ENCODE data around the gene GPX1. TPM values are rescaled to one million over a fixed set of nuclear protein-coding genes. Genes with fewer than 3 reads are reported as not detected.
"Not testable (repeated sequence)": the region's sequence is repeated elsewhere in the genome, so short reads cannot be mapped to it uniquely, and the experiment has no call there.

The GPX1 gene
- polyA plus RNA-seq, 3 donors = 96.7 to 170 (median 148) TPM

DNA sequence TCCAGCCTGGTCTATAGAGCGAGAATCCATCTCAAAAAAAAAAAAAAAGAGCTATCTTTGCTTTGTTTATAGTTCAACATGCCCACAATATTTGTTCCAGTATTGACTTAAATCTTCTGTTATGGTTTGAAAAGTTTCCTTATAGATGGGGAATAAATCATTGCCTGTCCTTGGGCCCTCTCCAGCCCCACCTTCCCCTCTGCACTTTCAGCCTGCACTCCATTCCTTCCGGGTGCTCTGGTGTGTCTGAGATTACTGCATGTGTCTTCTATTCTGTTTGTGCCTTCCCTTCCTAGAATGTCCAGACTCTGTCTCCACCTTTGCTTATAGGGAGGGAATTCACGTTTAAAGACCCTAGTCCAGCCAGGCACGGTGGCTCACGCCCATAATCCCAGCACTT lies 25.2 kb upstream of the GPX1 start:
- DNase-seq (ENCODE audit: extremely low read depth in 1 of 11, low read depth in 9 of 11, low spot score in 4 of 11) = no peak

DNA sequence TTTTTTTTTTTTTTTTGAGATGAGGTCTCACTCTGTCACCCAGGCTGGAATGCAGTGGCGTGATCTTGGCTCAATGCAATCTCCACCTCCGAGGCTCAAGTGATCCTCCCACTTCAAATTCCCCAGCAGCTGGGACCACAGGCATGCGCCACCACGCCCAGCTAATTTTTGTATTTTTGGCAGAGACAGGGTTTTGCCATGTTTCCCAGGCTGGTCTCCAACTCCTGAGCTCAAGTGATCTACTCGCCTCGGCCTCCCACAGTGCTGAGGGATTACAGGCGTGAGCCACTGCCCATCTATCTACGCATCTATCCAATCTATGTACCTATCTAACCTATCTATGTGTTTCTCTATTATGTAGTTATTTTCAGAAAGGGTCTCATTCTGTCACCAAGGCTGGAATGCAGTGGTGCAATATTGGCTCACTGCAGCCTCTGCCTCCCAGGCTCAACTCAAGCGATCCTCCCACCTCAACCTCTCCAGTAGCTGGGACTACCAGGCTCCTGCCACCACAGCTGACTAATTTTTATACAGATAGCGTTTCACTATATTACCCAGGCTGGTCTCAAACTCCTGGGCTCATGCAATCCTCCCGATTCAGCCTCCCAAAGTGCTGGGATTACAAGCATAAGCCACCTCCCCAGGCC lies 20.2 kb upstream of the GPX1 start:
- no peak for DNase-seq (ENCODE audit: extremely low read depth in 1 of 11, low read depth in 9 of 11, low spot score in 4 of 11)

DNA sequence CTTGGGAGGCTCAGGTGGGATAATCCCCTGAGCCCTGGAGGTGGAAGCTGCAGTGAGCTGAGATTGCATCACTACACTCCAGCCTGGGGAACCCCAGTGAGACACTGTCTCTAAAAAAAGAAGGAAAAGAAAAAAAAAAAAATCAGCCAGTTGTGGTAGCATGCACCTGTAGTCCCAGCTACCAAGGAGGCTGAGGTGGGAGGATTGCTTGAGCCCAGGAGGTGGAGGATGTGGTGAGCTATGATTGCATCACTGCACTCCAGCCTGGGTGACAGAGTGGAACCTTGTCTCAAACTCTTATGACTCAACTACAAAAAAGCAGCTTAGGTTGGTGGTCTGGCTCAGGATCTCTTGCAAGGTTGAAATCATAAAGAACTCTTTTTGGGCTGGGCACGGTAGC lies 19.3 kb upstream of the GPX1 start:
- no peak for DNase-seq (ENCODE audit: extremely low read depth in 1 of 11, low read depth in 9 of 11, low spot score in 4 of 11)

DNA sequence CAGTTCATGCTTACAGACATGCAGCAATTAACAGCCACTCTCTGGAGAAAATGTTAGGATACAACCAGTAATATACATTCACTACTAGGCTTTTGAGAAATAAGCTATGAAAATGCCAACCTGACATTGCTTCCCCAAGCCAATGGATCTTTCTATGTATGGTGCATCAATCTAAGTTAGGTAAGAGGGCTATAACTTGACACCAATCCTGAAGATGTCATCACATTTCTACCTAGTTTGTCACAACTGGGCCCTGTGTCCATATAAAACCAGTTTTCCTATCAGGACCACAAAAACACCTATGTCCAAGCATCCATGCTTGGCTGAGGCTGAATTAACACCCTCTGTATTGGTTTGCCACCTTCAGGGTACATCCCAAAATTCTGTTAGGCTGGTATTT lies 13.8 kb upstream of the GPX1 start:
- no peak for DNase-seq (ENCODE audit: extremely low read depth in 1 of 11, low read depth in 9 of 11, low spot score in 4 of 11)

DNA sequence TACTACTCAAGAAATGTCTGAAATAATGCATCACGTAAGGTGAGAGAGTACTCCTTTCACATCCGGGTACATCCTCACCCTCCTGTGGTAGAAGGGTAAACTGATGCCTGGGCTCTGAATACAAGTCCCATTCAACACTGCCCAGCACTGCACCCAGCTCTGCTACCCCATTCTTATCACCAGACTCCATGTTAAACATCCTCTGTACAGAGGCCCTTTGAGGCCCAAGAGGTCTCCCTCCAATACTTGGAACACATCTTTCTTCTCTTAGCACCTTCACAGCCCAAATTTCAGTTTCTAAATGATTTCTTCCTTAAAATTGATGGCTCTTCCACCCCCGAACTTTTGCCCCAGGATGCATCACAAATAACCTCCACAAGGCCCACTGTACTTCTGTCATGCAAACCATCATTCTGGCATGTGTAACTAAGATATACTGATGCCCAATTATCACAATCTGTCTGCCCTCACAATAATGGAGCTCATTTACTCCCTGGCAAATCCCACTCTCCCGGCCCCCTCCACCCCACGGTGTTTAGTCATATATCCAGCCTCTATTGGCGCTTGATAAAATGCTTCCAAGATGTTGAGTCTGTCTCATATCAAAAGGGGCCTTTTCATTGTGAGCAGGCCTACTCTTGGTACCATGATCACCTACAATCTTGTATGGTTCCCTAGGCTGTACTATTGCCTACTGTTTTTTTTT lies 12.6 kb upstream of the GPX1 start:
- DNase-seq (ENCODE audit: extremely low read depth in 1 of 11, low read depth in 9 of 11, low spot score in 4 of 11) = no peak

DNA sequence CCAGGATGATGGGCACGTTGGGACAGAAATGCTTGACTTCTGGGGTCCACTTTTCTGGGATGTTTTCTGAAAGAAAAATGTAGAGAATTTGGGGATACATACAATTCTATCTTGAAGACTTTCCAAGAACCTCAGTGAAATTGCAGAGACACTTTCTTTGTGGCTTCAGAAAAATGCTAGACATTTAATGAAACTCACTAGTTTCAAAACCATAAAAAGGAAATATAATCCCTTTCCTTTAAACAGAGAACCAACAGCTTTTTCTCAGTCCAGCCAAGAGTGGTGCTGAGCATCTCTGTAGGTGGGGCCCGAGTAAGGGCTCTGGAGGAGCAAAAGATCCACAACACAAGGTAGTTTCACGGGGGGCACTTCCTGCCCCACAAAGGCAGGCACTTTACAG lies 4.4 kb upstream of the GPX1 start:
- DNase-seq (ENCODE audit: extremely low read depth in 1 of 11, low read depth in 9 of 11, low spot score in 4 of 11) = no peak

DNA sequence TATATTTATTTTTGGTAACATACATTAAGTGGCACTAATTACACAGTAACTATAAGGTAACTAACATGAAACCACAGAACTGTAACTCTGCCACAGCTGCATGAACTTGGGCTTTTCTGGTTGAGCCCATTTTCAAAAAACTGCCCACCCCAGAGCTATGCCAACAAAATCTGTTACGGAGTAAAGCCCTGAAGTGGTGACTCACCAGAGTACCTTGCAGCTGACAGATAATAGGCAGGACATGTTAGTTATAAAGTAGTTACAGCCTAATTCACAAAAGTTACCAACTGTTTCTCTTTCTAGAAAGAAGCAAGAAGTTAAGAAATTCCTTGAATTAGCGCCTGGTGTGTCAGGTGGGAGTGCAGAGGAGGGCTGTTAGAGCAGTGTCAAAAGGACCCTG lies 1.5 kb upstream of the GPX1 start:
- DNase-seq (ENCODE audit: extremely low read depth in 1 of 11, low read depth in 9 of 11, low spot score in 4 of 11) = no peak

DNA sequence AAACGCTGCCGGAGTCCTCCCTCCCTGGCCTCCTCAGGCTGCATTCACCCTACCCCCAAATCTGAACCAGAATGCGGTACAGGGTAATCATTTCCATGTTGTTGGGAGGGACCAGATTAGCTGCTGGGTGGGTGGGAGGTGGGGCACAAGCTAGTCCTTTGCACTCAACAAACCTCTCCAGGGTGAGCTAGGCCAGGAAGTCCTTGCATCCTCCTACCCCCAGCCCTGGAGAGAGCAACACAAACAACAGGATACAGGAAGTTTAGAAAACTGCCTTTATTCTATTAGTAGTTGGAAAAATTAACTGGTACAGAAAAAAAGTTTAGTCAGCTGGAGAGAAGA lies 702 bp upstream of the GPX1 start:
- DNase-seq (ENCODE audit: extremely low read depth in 1 of 11, low read depth in 9 of 11, low spot score in 4 of 11) = no peak

DNA sequence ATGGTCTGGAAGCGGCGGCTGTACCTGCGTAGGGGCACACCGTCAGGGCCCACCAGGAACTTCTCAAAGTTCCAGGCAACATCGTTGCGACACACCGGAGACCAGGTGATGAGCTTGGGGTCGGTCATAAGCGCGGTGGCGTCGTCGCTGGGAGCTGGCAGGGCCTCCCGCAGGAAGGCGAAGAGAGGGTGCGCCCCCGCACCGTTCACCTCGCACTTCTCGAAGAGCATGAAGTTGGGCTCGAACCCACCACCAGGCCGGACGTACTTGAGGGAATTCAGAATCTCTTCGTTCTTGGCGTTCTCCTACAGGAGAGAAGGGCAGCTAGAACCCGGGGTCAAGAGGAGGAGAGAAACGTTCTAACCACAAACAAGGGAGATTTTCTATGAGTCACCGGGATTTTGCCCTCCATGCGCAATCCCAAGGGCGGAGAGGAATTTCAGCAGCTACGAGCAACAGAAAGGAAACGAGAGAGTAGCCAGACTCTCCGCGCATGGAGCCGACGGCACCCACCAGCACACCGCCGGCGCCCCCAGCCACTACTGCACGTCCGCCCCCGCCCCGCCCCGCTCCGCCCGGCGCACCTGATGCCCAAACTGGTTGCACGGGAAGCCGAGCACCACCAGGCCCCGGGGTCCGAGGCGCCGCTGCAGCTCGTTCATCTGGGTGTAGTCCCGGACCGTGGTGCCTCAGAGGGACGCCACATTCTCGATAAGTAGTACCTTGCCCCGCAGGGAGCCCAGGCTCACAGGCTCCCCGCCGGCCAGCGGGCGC lies 523 bp downstream of the GPX1 start:
- peak in 2 of 11 donors; percentile 20 to 24 for DNase-seq (ENCODE audit: extremely low read depth in 1 of 11, low read depth in 9 of 11, low spot score in 4 of 11)

DNA sequence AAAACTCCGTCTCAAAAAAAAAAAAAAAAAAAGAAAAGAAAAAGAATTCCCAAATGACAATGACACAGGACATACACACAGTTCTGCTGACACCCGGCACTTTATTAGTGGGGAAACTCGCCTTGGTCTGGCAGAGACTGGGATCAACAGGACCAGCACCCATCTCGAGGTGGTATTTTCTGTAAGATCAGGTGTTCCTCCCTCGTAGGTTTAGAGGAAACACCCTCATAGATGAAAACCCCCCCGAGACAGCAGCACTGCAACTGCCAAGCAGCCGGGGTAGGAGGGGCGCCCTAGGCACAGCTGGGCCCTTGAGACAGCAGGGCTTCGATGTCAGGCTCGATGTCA lies 1.1 kb downstream of the GPX1 start:
- not testable (repeated sequence) for DNase-seq (ENCODE audit: extremely low read depth in 1 of 11, low read depth in 9 of 11, low spot score in 4 of 11)

DNA sequence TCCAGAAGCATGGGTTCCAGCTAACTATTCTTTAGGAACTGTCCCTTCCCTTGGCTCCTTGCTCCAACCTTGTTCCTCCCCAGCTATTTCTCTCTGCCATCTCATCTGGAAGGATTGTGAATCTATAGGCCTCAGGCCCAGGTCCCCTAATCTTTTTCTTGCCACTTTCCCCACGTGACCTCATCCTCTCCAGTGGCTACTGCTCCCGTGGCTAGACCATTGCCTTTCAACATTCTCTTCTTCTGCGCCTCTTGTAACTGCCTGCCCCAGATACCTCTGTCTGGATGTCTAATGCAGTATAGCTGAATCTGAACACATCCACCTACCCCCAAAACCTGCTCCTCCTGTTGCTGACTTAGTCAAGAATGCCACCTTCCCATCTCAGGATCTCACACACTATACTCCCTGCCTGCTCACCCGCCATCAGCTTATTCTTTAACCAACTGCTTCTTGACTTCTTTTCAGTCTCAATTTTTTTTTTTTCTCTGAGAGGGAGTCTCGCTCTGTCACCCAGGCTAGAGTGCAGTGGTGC lies 5.2 kb downstream of the GPX1 start:
- DNase-seq (ENCODE audit: extremely low read depth in 1 of 11, low read depth in 9 of 11, low spot score in 4 of 11) = no peak

DNA sequence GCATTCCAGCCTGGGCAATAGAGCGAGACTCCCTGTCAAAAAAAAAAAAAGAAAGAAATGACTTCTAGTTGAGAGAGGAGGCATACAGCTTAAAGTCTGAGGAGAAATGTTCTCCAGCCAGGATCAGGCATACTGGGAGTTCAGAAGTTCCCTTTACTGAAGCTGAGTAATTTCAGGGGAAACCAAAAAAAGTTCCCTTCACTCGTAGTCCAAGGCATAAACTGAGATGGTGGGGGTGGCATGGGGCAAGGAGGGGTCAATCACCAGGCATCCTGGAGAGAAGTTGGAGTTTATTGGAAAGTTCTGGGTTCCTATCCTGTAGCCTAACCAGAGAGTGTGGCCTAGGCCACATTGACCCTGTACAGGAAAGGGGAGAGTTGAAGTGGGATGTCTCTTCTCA lies 5.9 kb downstream of the GPX1 start:
- no peak for DNase-seq (ENCODE audit: extremely low read depth in 1 of 11, low read depth in 9 of 11, low spot score in 4 of 11)

DNA sequence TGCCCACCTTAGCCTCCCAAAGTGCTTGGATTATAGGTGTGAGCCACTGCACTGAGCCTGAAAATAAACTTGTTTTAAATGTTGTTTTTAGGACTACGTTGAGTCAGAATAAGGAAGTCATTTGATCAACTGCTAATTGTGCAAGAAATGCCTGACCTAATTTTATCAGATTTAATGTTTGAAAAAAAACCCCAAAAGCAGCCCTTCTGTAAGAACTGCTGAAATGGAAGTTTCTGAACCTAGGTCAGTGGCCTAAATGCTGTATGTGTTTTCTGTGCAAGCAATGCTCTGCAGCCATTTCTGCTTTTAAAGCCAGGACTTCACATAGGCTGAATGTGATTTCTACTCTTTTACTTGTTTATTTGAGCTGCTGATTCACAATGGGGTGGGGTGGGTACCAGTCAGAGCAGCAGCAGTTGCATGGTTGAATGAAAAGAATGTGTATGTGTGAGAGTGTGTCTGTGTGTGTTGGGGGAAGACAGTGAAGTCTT lies 6.6 kb downstream of the GPX1 start:
- no peak for DNase-seq (ENCODE audit: extremely low read depth in 1 of 11, low read depth in 9 of 11, low spot score in 4 of 11)

DNA sequence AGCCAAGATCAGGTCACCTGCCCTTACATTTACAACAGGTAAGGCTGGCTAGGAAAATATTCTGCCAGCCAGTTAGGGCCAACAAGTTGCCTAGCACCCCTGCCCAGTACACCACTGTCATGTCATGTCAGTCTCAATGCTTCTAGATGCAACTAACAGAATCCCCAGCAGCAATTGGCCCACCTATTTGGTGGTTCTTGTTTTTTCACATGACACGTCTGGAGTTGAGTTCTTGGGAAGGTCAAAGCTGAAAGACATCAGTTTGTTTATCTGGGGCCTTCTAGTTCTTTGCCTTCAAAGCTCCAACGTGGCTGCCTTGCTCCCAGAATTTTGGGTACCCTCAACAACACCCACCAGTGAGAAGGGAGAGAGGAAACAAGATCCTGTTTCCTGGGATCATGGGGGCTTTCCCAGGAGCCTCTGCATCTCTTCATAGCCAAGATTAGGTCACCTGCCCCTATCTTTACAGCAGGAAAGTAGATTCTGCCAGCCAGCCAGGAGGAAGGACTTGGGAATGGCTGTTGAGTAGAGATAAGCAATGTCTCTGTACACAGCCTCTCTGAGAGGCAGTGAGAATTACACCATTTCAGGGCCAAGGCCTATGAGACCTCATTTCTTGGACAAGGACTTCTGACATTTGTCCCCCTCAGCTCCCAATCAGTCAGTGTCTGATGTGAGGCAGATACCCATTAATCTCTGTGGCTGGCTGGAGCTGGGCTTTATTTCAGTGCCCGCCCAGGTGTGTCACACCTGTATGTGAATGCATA lies 8.6 kb downstream of the GPX1 start:
- DNase-seq (ENCODE audit: extremely low read depth in 1 of 11, low read depth in 9 of 11, low spot score in 4 of 11) = no peak

DNA sequence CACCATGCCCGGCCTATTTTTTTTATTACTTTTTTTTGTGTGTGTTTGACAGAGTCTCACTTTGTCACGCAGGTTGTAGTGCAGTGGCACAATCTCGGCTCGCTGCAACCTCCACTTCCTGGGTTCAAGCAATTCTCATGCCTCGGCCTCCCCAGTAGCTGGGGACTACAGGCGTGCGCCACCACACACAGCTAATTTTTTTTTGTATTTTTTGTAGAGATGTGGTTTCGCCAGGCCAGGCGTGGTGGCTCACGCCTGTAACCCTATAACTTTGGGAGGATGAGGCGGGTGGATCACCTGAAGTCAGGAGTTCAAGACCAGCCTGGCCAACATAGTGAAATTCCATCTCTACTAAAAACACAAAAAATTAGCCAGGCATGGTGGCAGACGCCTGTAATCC lies 9.8 kb downstream of the GPX1 start:
- not testable (repeated sequence) for DNase-seq (ENCODE audit: extremely low read depth in 1 of 11, low read depth in 9 of 11, low spot score in 4 of 11)

DNA sequence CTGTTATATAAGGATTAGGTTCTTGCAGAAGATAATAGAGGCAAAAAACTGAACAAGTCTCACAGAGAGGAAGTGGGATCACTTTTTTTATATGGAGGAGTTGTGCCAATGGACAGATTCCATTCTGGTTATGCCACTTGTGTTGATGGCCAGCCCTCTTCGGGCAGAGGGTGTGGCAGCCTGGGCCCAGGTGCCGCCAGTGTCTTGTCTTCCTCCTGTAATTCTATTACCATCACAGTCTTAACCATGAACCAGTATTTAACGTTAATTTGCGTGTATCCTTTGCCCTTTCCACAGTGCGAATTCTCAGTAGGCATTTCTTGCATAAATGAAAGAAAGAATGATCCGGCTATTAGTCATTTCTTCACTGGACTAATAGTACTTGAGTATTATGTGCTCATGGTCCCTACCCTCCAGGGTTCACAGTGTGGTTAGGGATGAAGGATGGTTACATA lies 11.3 kb downstream of the GPX1 start:
- DNase-seq (ENCODE audit: extremely low read depth in 1 of 11, low read depth in 9 of 11, low spot score in 4 of 11) = no peak

DNA sequence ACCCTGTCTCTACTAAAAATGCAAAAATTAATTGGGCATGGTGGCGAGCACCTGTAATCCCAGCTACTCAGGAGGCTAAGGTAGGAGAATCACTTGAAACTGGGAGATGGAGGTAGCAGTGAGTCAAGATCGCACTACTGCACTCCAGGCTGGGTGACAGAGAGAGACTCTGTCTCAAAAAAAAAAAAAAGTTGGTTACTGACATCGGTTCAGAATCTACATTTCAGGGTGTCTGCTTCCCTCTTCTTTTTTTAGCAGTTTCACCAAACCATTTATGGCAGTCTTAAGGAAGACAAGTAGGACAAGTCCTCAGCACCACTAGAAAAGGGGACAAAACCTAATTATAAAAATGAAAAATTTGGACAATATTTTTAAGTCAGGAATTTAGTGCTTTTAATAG lies 15.0 kb downstream of the GPX1 start:
- DNase-seq (ENCODE audit: extremely low read depth in 1 of 11, low read depth in 9 of 11, low spot score in 4 of 11) = no peak

DNA sequence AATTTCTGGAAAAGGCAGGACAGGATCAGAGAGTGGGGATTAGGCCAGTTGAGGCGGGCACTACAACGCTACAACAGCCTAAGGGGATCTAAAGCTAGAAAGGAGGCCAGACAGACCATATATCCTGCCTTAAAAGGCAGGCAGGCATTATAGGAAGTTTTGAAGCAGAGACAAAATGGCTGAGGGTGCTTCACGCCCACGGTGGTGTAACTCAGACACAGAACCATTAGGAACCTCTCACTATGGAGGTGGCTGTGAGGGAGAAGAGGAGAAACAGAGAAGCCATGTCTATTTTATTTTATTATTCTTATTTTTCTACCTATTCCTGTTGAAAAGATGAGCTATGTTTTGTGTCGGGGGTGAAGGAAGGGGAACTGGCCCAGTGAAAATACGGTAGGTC lies 16.2 kb downstream of the GPX1 start:
- DNase-seq (ENCODE audit: extremely low read depth in 1 of 11, low read depth in 9 of 11, low spot score in 4 of 11) = no peak

Data from renal cortex interstitium (tissue), 11 donors.